HCT116 (cell line): ENCODE data around the gene KY. TPM values are rescaled to one million over a fixed set of nuclear protein-coding genes. Genes with fewer than 3 reads are reported as not detected.

Experiments used
- ATAC-seq: fragments of 200-7000 bp; cut with Tn5 transposase; 2 replicates; pipeline ENCODE4 v1.9.1; 2020; ENCODE audit warnings: mild to moderate bottlenecking, moderate library complexity
- BruUV-seq: library from RNA; stranded (reverse); fragments of 400-500 nt; replicated peaks from 2 replicates; lab custom pipeline; 2021; lab: Mats Ljungman, UMichigan
- CTCF ChIA-PET: fragments of 300-600 bp; sonication (Branson Sonifier 250); formaldehyde crosslinking; loops from one replicate; lab custom pipeline; 2021; ENCODE audit warnings: antibody characterized with exemption; lab: Charles Lee
- POLR2A ChIA-PET: fragments of 300-600, 350-600 bp; sonication (Branson Sonifier 250); formaldehyde crosslinking; loops from one replicate; lab custom pipeline; 2021; ENCODE audit warnings: antibody characterized with exemption; lab: Charles Lee
- RAD21 ChIA-PET, 2 experiments: fragments of 300-600 bp; sonication (Branson Sonifier 250); formaldehyde crosslinking; loops; one replicate each; lab custom pipeline; 2023; ENCODE audit warnings: low total read pairs in 2 of 2; ENCODE audit not compliant: uncharacterized antibody in 2 of 2, unreplicated experiment in 2 of 2, low non-redundant PET in 1 of 2; lab: Charles Lee
- DNase-seq: peaks from one replicate; pipeline ENCODE4 v3.0.0-alpha.2; 2010; ENCODE audit warnings: low read depth, low spot score
- H2AFZ ChIP-seq: fragments of 200-600 bp; shearing (Covaris generic), sonication (generic); 2 replicates; pipeline ENCODE4 v1.6.1; 2017; ENCODE audit warnings: low read depth, mixed run types, mixed read lengths, antibody characterized with exemption, low read length; ENCODE audit not compliant: poor library complexity, severe bottlenecking
- H3K27ac ChIP-seq: 2 replicates; pipeline ENCODE4 v1.5.1; 2012; ENCODE audit warnings: low read depth, low read length
- H3K27me3 ChIP-seq: fragments of 200-600 bp; sonication (generic); 2 replicates; pipeline ENCODE4 v1.6.1; 2016; ENCODE audit warnings: mixed run types, low read length, mixed read lengths; ENCODE audit not compliant: insufficient read depth
- H3K36me3 ChIP-seq, 2 experiments: fragments of 200-500 bp in 1 of 2; fragments of 200-600 bp in 1 of 2; sonication (Bioruptor generic) in 1 of 2; sonication (generic) in 1 of 2; 2 replicates each; pipeline versions ENCODE4 v1.5.1 to v1.6.1; 2014 to 2016; ENCODE audit warnings: low read length in 2 of 2, inconsistent platforms in 1 of 2, mixed read lengths in 1 of 2, mixed run types in 1 of 2; ENCODE audit not compliant: insufficient read depth in 2 of 2, control insufficient read depth in 1 of 2
- H3K4me1 ChIP-seq, 2 experiments: fragments of 200-600 bp in 1 of 2; sonication (generic) in 1 of 2; 2 replicates each; pipeline versions ENCODE4 v1.5.1 to v1.6.1; 2012 to 2017; ENCODE audit warnings: low read length in 2 of 2, inconsistent platforms in 1 of 2, mild to moderate bottlenecking in 1 of 2, mixed read lengths in 1 of 2, mixed run types in 1 of 2, moderate library complexity in 1 of 2; ENCODE audit not compliant: insufficient read depth in 2 of 2, control insufficient read depth in 1 of 2
- H3K4me2 ChIP-seq: fragments of 200-600 bp; sonication (generic); 2 replicates; pipeline ENCODE4 v1.6.1; 2017; ENCODE audit warnings: mixed run types, low read length, mixed read lengths
- H3K4me3 ChIP-seq, 2 experiments: fragments of 200-600 bp in 1 of 2; sonication (generic) in 1 of 2; replicated peaks in 1 of 2; 2 replicates each; pipeline ENCODE4 v1.5.1; 2011 to 2016; ENCODE audit warnings: low read length in 2 of 2, control low read depth in 1 of 2, low read depth in 1 of 2, mild to moderate bottlenecking in 1 of 2, mixed read lengths in 1 of 2, mixed run types in 1 of 2
- H3K79me2 ChIP-seq: fragments of 200-600 bp; sonication (generic); 2 replicates; pipeline ENCODE4 v1.6.1; 2017; ENCODE audit warnings: mild to moderate bottlenecking, mixed run types, low read length, moderate library complexity, mixed read lengths; ENCODE audit not compliant: insufficient read depth
- H3K9ac ChIP-seq: fragments of 200-600 bp; sonication (generic); 2 replicates; pipeline ENCODE4 v1.6.1; 2016; ENCODE audit warnings: low read length, mixed read lengths
- H3K9me2 ChIP-seq: fragments of 200-600 bp; sonication (generic), shearing (Covaris generic); 2 replicates; pipeline ENCODE4 v1.6.1; 2017; ENCODE audit warnings: mixed run types, mild to moderate bottlenecking, moderate library complexity; ENCODE audit not compliant: insufficient read depth
- H3K9me3 ChIP-seq, 2 experiments: fragments of 200-500 bp in 1 of 2; fragments of 200-600 bp in 1 of 2; sonication (Bioruptor generic) in 1 of 2; sonication (generic) in 1 of 2; 2 replicates each; pipeline ENCODE4 v1.6.1; 2014 to 2017; ENCODE audit warnings: low read length in 2 of 2, mixed read lengths in 2 of 2, inconsistent platforms in 1 of 2, low read depth in 1 of 2, mild to moderate bottlenecking in 1 of 2, mixed run types in 1 of 2, moderate library complexity in 1 of 2; ENCODE audit not compliant: control insufficient read depth in 1 of 2, insufficient read depth in 1 of 2
- H4K20me1 ChIP-seq: fragments of 200-600 bp; sonication (generic), shearing (Covaris generic); 2 replicates; pipeline ENCODE4 v1.6.1; 2017; ENCODE audit warnings: mixed run types, mild to moderate bottlenecking, moderate library complexity; ENCODE audit not compliant: insufficient read depth
- CEBPB ChIP-seq: IDR thresholded peaks from 2 replicates; pipeline ENCODE4 v1.6.1; 2012; ENCODE audit warnings: low read depth
- ELF1 ChIP-seq: IDR thresholded peaks from 2 replicates; pipeline ENCODE4 v1.6.1; 2012; ENCODE audit warnings: low read depth, borderline replicate concordance
- EZH2 ChIP-seq: fragments of 200-600 bp; sonication (generic); IDR thresholded peaks from 2 replicates; pipeline ENCODE4 v1.6.1; 2017; ENCODE audit warnings: antibody characterized with exemption, mixed run types
- EZH2phosphoT487 ChIP-seq: fragments of 200-600 bp; IDR thresholded peaks from 2 replicates; pipeline ENCODE4 v1.6.1; 2018; ENCODE audit warnings: antibody characterized with exemption, borderline replicate concordance
- POLR2A ChIP-seq: IDR thresholded peaks from 2 replicates; pipeline ENCODE4 v1.7.0; 2011; ENCODE audit warnings: borderline replicate concordance; ENCODE audit not compliant: insufficient read depth, insufficient read length; ENCODE audit errors: extremely low read depth
- SP1 ChIP-seq: IDR thresholded peaks from 2 replicates; pipeline ENCODE4 v1.6.1; 2012; ENCODE audit warnings: low read depth
- SRF ChIP-seq: IDR thresholded peaks from 2 replicates; pipeline ENCODE4 v1.6.1; 2012; ENCODE audit warnings: low read depth
- TCF7L2 ChIP-seq: IDR thresholded peaks from 2 replicates; pipeline ENCODE4 v1.7.0; 2011; ENCODE audit warnings: borderline replicate concordance, inconsistent platforms; ENCODE audit not compliant: insufficient read depth, insufficient read length; ENCODE audit errors: extremely low read depth
- intact Hi-C: fragments of 100-400 bp; cut with micrococcal nuclease; formaldehyde crosslinking; loops from 2 replicates; pipeline ENCODE4 v1.10.0; 2022
- total RNA-seq: library from RNA; stranded (reverse); gene quantifications from one replicate; pipeline ENCODE4 v1.2.1, GENCODE V29; 2021; ENCODE audit not compliant: unreplicated experiment
- TF ChIP-seq, protein P1 (sequence below): IDR thresholded peaks from 2 replicates; pipeline ENCODE4 v1.6.1; 2012; ENCODE audit warnings: low read depth

KY gene
- total RNA-seq, 1 experiment from 2014 or later: not detected

GRCh38 chr3:134601539-134602439, 49.0 kb downstream of the KY start:
- RAD21 ChIA-PET: interaction anchor here in 1 of 2 experiments (1.0 to 1.8 kb wide), 2 partner anchors 153 to 193 kb away, joined by 3 to 6 read pairs; no protein-coding TSS in a partner anchor
- Histone ChIP-seq H4K20me1 (no peaks in the 10 kb centered on the region), H3K36me3 (no peaks in the 10 kb centered on the region), H3K79me2 (no peaks in the 10 kb centered on the region), H3K9me2 (no peaks in the 10 kb centered on the region), H3K4me2 (no peak overlapping the region), H3K9ac (no peak overlapping the region), H3K4me1 (peaks cover 0 to 5% of the 10 kb centered on the region in 2 experiments; a peak in 1 of 4 replicates), H3K4me3 (no peak overlapping the region), H3K27ac (no peak overlapping the region), H3K27me3 (peaks cover 15% of the 10 kb centered on the region; the same call in 1 of the 2 replicates), H3K9me3 (no peaks in the 10 kb centered on the region), H2AFZ (no peak overlapping the region)
- TF ChIP-seq SP1 (no peak), POLR2A (no peak), TCF7L2 (no peak), SRF (no peak), EZH2 (no peak), ELF1 (no peak), CEBPB (no peak), EZH2phosphoT487 (no peak)
- TF ChIP-seq, protein P1, sequence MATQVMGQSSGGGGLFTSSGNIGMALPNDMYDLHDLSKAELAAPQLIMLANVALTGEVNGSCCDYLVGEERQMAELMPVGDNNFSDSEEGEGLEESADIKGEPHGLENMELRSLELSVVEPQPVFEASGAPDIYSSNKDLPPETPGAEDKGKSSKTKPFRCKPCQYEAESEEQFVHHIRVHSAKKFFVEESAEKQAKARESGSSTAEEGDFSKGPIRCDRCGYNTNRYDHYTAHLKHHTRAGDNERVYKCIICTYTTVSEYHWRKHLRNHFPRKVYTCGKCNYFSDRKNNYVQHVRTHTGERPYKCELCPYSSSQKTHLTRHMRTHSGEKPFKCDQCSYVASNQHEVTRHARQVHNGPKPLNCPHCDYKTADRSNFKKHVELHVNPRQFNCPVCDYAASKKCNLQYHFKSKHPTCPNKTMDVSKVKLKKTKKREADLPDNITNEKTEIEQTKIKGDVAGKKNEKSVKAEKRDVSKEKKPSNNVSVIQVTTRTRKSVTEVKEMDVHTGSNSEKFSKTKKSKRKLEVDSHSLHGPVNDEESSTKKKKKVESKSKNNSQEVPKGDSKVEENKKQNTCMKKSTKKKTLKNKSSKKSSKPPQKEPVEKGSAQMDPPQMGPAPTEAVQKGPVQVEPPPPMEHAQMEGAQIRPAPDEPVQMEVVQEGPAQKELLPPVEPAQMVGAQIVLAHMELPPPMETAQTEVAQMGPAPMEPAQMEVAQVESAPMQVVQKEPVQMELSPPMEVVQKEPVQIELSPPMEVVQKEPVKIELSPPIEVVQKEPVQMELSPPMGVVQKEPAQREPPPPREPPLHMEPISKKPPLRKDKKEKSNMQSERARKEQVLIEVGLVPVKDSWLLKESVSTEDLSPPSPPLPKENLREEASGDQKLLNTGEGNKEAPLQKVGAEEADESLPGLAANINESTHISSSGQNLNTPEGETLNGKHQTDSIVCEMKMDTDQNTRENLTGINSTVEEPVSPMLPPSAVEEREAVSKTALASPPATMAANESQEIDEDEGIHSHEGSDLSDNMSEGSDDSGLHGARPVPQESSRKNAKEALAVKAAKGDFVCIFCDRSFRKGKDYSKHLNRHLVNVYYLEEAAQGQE: no peak
- DNase-seq: no peak
- no TSS peak for BruUV-seq
- no peak for ATAC-seq
- POLR2A ChIA-PET: no interaction called here
- CTCF ChIA-PET: interaction anchor here (1.6 to 4.2 kb wide), 2 partner anchors 153 to 193 kb away, joined by 5 to 29 read pairs; no protein-coding TSS in a partner anchor
- intact Hi-C loops: loop anchor here (1.0 to 5.0 kb wide), 5 partner anchors 154 to 1441 kb away; no protein-coding TSS in a partner anchor
